ENCODE data around the gene SASH1. TPM values are rescaled to one million over a fixed set of nuclear protein-coding genes. Genes with fewer than 3 reads are reported as not detected.

Gene SASH1
- total RNA-seq, 1 donor from 2014 or later, result 10.2 TPM

DNA sequence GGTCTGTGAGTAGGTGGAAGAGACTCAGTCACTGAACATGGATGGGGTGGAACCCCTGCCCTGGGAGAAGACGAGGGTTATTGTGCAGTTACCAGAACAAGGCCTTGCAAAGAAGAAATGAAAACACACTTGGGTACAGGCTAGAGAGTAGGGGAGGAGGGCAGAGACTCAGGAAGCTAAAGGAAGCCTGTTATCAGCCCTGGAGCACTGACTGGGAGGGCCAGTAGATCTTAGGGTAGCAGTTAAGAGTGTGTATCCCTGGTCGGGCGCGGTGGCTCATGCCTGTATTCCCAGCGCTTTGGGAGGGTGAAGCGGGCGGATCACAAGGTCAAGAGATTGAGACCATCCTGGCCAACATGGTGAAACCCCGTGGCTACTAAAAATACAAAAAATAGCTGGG is 74.4 kb downstream of the SASH1 start:
- H3K27me3 Mint-ChIP-seq (ENCODE audit: insufficient read depth, low read depth), result no peaks in the 10 kb centered on the region
- no peaks in the 10 kb centered on the region for H3K36me3 Mint-ChIP-seq
- H3K27ac Mint-ChIP-seq, result no peak overlapping the region
- no peak overlapping the region for H3K4me2 ChIP-seq
- H3K4me3 ChIP-seq, result no peak overlapping the region
- no peak overlapping the region for H3K4me3 Mint-ChIP-seq
- H3K79me2 ChIP-seq (ENCODE audit: low read depth), result no peaks in the 10 kb centered on the region
- H3K4me1 Mint-ChIP-seq, result peaks cover 8% of the 10 kb centered on the region
- no peaks in the 10 kb centered on the region for H3K9me3 Mint-ChIP-seq
- H2AFZ ChIP-seq (replicated peaks), result no peak overlapping the region
- H3K27me3 ChIP-seq, result no peaks in the 10 kb centered on the region
- no peaks in the 10 kb centered on the region for H3F3A ChIP-seq (ENCODE audit: low read depth)
- H3K27ac ChIP-seq, result no peak overlapping the region
- H3K4me1 ChIP-seq, result peaks cover 8% of the 10 kb centered on the region
- no peaks in the 10 kb centered on the region for H4K20me1 ChIP-seq (ENCODE audit: low read depth)
- H3K36me3 ChIP-seq, result no peaks in the 10 kb centered on the region
- no peak overlapping the region for H3K9ac ChIP-seq
- H3K9me3 ChIP-seq (ENCODE audit: low read depth), result no peaks in the 10 kb centered on the region
- TF ChIP-seq, protein P1, sequence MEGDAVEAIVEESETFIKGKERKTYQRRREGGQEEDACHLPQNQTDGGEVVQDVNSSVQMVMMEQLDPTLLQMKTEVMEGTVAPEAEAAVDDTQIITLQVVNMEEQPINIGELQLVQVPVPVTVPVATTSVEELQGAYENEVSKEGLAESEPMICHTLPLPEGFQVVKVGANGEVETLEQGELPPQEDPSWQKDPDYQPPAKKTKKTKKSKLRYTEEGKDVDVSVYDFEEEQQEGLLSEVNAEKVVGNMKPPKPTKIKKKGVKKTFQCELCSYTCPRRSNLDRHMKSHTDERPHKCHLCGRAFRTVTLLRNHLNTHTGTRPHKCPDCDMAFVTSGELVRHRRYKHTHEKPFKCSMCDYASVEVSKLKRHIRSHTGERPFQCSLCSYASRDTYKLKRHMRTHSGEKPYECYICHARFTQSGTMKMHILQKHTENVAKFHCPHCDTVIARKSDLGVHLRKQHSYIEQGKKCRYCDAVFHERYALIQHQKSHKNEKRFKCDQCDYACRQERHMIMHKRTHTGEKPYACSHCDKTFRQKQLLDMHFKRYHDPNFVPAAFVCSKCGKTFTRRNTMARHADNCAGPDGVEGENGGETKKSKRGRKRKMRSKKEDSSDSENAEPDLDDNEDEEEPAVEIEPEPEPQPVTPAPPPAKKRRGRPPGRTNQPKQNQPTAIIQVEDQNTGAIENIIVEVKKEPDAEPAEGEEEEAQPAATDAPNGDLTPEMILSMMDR (IDR thresholded peaks at IDR 0.05), result no peak
- no peak for TF ChIP-seq EZH2 (IDR thresholded peaks at IDR 0.05)
- TF ChIP-seq EZH2phosphoT487 (IDR thresholded peaks at IDR 0.05), result no peak
- DNase-seq (ENCODE audit: low spot score), result no peak

DNA sequence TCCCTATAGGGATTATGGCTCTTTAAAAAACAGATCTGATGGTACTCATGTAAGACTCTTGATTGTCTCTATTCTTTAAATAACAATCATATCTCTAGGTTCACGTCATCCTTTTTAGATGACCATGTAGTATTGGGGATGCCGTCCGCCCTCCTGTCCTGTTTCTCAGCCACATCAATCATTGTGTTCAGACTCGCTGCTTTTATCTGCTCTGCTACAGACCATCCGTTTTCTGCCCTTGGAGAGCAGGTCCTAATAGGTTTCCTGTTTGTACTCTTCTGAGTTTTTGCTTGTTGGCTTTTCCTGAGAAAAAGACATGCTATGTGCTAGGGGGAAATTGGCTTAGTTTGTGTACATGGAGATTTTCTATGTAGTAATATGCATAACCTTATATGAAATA is 76.8 kb downstream of the SASH1 start:
- no peak overlapping the region for H2AFZ ChIP-seq (replicated peaks)
- H3K79me2 ChIP-seq (ENCODE audit: low read depth), result no peaks in the 10 kb centered on the region
- H3K9me3 Mint-ChIP-seq, result no peaks in the 10 kb centered on the region
- no peaks in the 10 kb centered on the region for H3K36me3 ChIP-seq
- no peak overlapping the region for H3K27ac Mint-ChIP-seq
- no peaks in the 10 kb centered on the region for H3K27me3 Mint-ChIP-seq (ENCODE audit: insufficient read depth, low read depth)
- no peaks in the 10 kb centered on the region for H4K20me1 ChIP-seq (ENCODE audit: low read depth)
- no peak overlapping the region for H3K4me2 ChIP-seq
- no peaks in the 10 kb centered on the region for H3F3A ChIP-seq (ENCODE audit: low read depth)
- H3K9ac ChIP-seq, result no peak overlapping the region
- H3K27me3 ChIP-seq, result no peaks in the 10 kb centered on the region
- H3K4me3 ChIP-seq, result no peak overlapping the region
- TF ChIP-seq, protein P1 (IDR thresholded peaks at IDR 0.05), result no peak
- no peak for TF ChIP-seq EZH2 (IDR thresholded peaks at IDR 0.05)
- no peak for TF ChIP-seq EZH2phosphoT487 (IDR thresholded peaks at IDR 0.05)
- no peaks in the 10 kb centered on the region for H3K9me3 ChIP-seq (ENCODE audit: low read depth)
- H3K4me1 ChIP-seq, result peaks cover 8% of the 10 kb centered on the region
- H3K36me3 Mint-ChIP-seq, result no peaks in the 10 kb centered on the region
- no peak for DNase-seq (ENCODE audit: low spot score)
- peaks cover 21% of the 10 kb centered on the region for H3K4me1 Mint-ChIP-seq
- H3K27ac ChIP-seq, result no peak overlapping the region
- no peak overlapping the region for H3K4me3 Mint-ChIP-seq

DNA sequence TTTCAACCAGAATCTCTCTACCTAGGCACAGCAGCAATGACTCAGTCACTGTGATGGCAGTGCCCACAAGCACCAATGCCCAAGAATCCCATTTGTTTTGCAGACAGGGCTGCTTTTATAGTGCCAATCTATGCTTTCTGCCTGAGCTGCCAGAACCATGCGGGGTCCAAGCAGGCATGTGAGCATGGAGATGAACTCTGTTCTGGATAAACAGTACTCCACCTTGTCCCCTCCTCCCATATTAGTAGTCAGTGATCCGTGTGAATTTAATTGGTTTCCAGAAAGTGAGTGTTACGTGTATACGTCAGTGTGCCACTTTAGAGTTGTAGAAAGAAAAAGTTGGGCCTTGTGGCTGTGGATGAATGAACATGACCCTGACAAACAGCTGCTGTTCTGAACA is 79.4 kb downstream of the SASH1 start:
- no peak overlapping the region for H3K27ac Mint-ChIP-seq
- Histone ChIP-seq H3K4me1 (no peaks in the 10 kb centered on the region), H3K9me3 (ENCODE audit: low read depth) (no peaks in the 10 kb centered on the region), H2AFZ (replicated peaks) (no peak overlapping the region), H3K9ac (no peak overlapping the region), H3K27me3 (no peaks in the 10 kb centered on the region), H3K27ac (no peak overlapping the region), H3K36me3 (no peaks in the 10 kb centered on the region), H4K20me1 (ENCODE audit: low read depth) (no peaks in the 10 kb centered on the region), H3F3A (ENCODE audit: low read depth) (no peaks in the 10 kb centered on the region), H3K4me2 (no peak overlapping the region), H3K79me2 (ENCODE audit: low read depth) (no peaks in the 10 kb centered on the region), H3K4me3 (no peak overlapping the region)
- H3K4me1 Mint-ChIP-seq, result peaks cover 25% of the 10 kb centered on the region
- peaks cover 5% of the 10 kb centered on the region for H3K36me3 Mint-ChIP-seq
- no peak overlapping the region for H3K4me3 Mint-ChIP-seq
- H3K9me3 Mint-ChIP-seq, result peaks cover 2% of the 10 kb centered on the region
- no peak for DNase-seq (ENCODE audit: low spot score)
- H3K27me3 Mint-ChIP-seq (ENCODE audit: insufficient read depth, low read depth), result no peaks in the 10 kb centered on the region
- TF ChIP-seq, protein P1 (IDR thresholded peaks at IDR 0.05), result no peak
- TF ChIP-seq EZH2phosphoT487 (IDR thresholded peaks at IDR 0.05), result no peak
- no peak for TF ChIP-seq EZH2 (IDR thresholded peaks at IDR 0.05)
